K562 (cell line): ENCODE measurements around the gene FAM24A. TPM values are rescaled to one million over a fixed set of nuclear protein-coding genes. Genes with fewer than 3 reads are reported as not detected.

Experiments used
- AFF4 ChIP-seq: sonication (generic); formaldehyde crosslinking; IDR thresholded peaks from 2 replicates; pipeline ENCODE4 v1.8.0; 2023; ENCODE audit warnings: mild to moderate bottlenecking, missing genetic modification reagents
- HOXB6 ChIP-seq: fragments of 250-450 bp; sonication (Bioruptor Pico); IDR thresholded peaks from 2 replicates; pipeline ENCODE4 v1.5.1; 2022; ENCODE audit warnings: mild to moderate bottlenecking, borderline replicate concordance
- NCOR1 ChIP-seq: fragments of 450-650 bp; IDR thresholded peaks from 2 replicates; pipeline ENCODE4 v1.6.1; 2016; ENCODE audit warnings: mild to moderate bottlenecking, moderate library complexity
- RAD21 ChIP-seq, 2 experiments: fragments of 250-450 bp in 1 of 2; fragments of 450-650 bp in 1 of 2; sonication (Bioruptor Pico) in 1 of 2; formaldehyde crosslinking in 1 of 2; IDR thresholded peaks in 1 of 2; conservative IDR thresholded peaks in 1 of 2; 2 replicates each; pipeline versions ENCODE4 v1.4.0 to v1.8.0; 2020 to 2022; ENCODE audit warnings: mild to moderate bottlenecking in 2 of 2, moderate library complexity in 1 of 2
- RBM34 ChIP-seq: fragments of 200-400 bp; formaldehyde crosslinking; IDR thresholded peaks from 2 replicates; pipeline ENCODE4 v1.6.1; 2018; ENCODE audit warnings: low read length, borderline replicate concordance; ENCODE audit not compliant: insufficient read depth
- YBX1 ChIP-seq: fragments of 450-650 bp; IDR thresholded peaks from 2 replicates; pipeline ENCODE4 v1.7.1; 2016; ENCODE audit warnings: mild to moderate bottlenecking
- ZBTB33 ChIP-seq: sonication (generic); formaldehyde crosslinking; IDR thresholded peaks from 2 replicates; pipeline ENCODE4 v1.8.1; 2023; ENCODE audit warnings: mild to moderate bottlenecking, missing genetic modification reagents
- ZNF354B ChIP-seq: fragments of 250-450 bp; sonication (Bioruptor Pico); IDR thresholded peaks from 2 replicates; pipeline ENCODE4 v1.4.0; 2020
- ZNF76 ChIP-seq: fragments of 250-450 bp; sonication (Bioruptor Pico); IDR thresholded peaks from 2 replicates; pipeline ENCODE4 v1.4.0; 2020; ENCODE audit warnings: mild to moderate bottlenecking, moderate library complexity, borderline replicate concordance
- polyA plus RNA-seq, 8 experiments: library from polyadenylated mRNA; depleted of rRNA in 4 of 8; stranded (reverse) in 5 of 8; unstranded in 3 of 8; fragments of >200 nt; fragmentation: Nextera tagmentation in 2 of 8; fragmentation: Illumina TruSeq in 1 of 8; extraction: Ambion mirVana in 2 of 8; extraction: Trizol in 1 of 8; gene quantifications; 2 replicates each; pipeline versions ENCODE4 v1.2.1 to v1.2.3, GENCODE V29; 2011 to 2014; ENCODE audit warnings: inconsistent platforms in 1 of 8, missing spikeins in 1 of 8
- total RNA-seq, 7 experiments: library from RNA; depleted of rRNA in 6 of 7; stranded (reverse); fragments of >200 nt in 6 of 7; fragmentation: Illumina TruSeq in 2 of 7; extraction: Trizol in 2 of 7; gene quantifications; 2 replicates each; pipeline versions ENCODE4 v1.2.1 to v1.2.3, GENCODE V29; 2011 to 2021; ENCODE audit warnings: low replicate concordance in 1 of 7
- TF ChIP-seq, protein P1 (sequence below): sonication (generic); formaldehyde crosslinking; IDR thresholded peaks from 2 replicates; pipeline ENCODE4 v1.8.0; 2022; ENCODE audit warnings: mild to moderate bottlenecking, missing genetic modification reagents

Gene FAM24A
- total and polyA plus RNA-seq, 9 of the 15 experiments (the other 6 are each of a cell fraction or from before 2014, with no cell fraction given): not detected

DNA sequence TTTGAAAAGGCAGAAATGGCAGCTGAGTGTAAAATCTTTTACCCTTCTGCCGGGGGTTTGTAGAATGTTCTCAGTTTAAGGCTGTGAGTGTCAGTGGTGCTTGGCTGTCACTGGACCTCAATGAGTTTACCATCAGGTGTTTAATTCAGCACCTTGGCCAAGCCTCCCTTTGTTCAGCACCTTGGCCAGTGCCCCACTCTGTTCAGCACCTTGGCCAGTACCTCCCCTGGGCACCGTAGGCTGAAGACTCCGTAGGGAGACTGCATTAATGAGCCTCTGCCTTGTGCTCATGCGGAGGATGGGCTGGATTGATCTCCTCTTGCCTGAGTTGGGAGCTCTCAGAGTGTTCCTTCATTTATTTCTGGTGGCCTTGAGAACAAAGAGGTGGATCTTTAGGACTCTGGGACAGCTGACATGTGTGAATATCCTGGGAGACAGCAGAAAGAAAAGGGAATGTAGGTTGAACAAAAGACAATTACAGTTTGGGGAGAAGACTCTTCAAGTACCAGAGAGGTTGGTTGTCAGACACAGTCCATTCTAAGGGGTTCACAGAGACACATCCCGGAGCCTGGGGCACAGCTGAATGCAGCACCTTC lies 1.6 kb downstream of the FAM24A start (continued):
- peak; percentile 93 for TF ChIP-seq ZBTB33 (CRISPR knock-in tag)
- TF ChIP-seq YBX1: no peak
- TF ChIP-seq, protein P1, sequence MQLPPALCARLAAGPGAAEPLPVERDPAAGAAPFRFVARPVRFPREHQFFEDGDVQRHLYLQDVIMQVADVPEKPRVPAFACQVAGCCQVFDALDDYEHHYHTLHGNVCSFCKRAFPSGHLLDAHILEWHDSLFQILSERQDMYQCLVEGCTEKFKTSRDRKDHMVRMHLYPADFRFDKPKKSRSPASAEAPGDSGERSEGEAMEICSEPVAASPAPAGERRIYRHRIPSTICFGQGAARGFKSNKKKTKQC (CRISPR knock-in tag): peak; percentile 100
- TF ChIP-seq RBM34: no peak
- TF ChIP-seq NCOR1: no peak
- TF ChIP-seq HOXB6 (CRISPR knock-in tag): no peak
- no peak for TF ChIP-seq ZNF76 (CRISPR knock-in tag)
- no peak for TF ChIP-seq ZNF354B
- peak; percentile 99 for TF ChIP-seq AFF4 (CRISPR knock-in tag)
- TF ChIP-seq RAD21 (CRISPR knock-in tag; conservative IDR thresholded peaks at IDR 0.05 in 1 of 2, IDR thresholded peaks at IDR 0.05 in 1 of 2): no peak
